Ramos (cell line): ENCODE data around the gene RTEL1.
"Not testable (repeated sequence)": the region's sequence is repeated elsewhere in the genome, so short reads cannot be mapped to it uniquely, and the experiment has no call there.

Source experiments
- in situ Hi-C: fragments of 300-500 bp; cut with MboI; formaldehyde crosslinking; loops from one replicate; pipeline ENCODE4 v1.14.3; 2022; ENCODE audit warnings: low sequenced_read_pairs; ENCODE audit not compliant: unreplicated experiment

Gene RTEL1

DNA sequence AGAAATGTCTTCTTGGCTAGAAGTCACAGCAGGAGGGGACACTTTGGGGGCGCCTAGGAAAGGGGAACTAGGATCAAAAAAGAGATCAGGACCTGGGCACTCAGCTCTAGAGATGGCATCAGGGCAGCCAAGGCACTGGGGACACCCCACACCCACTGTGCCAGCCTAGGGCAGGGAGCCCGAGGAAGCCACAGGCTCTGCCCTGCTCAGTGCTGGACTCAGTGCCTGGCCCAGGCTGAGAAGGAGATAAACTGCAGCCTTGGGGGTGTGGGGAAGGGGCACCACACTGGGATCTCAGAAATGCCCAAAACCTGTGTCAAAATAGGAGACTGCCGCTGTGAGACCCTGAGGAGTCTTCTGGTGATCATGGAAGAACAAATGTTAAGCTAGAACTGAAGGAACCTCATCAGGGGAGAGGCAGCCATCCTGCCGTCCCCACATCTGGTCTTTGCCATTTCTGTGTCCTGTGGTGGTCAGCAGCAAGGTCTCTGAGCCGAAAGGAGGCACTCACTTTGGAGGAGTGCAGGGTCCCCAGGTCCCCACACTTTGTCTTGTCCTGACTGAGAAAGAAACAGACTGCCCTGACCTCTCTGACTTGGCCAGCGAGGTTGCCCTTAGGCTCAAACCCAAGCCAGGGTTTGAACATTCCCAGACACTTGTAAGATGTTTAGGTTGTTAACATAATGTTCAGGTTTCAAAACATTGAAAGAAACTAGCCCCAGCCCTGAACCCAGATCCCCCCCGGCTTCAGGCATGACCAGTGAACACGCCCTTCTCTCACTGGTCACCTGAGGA lies 47.3 kb downstream of the RTEL1 start:
- in situ Hi-C loops, result loop anchor here (10.0 kb wide), 1 partner anchor 149 kb away; no protein-coding TSS in a partner anchor

DNA sequence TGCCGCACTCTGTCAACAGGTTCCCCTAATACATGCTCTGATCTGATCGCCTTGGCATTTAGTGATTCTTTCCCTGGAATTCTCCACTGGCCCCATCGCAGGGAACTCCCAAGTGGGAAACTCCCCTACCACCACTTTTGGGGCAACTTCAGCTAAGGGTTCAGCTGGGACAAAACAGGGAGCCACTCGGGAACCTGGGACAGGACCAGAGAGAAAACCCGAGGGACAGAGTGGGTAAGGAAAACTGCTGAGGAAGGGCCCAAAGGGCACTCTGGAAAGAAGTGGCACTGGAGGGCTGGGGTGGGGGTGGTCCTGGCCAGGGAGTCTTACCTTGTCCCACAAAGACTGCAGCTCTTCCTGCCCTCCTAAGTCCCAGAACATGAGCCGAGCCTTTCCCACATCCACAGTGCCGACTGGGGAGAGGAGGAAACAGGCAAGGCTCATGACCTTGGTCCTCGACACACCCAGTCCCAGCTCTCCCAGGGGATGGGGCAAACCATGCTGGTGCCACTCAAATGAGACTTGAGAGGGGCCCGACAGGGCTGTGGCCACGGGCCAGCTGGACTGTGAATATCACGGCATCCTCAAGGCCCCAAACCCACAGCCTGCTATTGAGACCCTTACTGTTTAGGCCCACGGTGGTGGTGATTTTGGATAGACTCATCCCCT lies 48.0 kb downstream of the RTEL1 start:
- in situ Hi-C loops, result loop anchor here (10.0 kb wide), 1 partner anchor 149 kb away; no protein-coding TSS in a partner anchor

DNA sequence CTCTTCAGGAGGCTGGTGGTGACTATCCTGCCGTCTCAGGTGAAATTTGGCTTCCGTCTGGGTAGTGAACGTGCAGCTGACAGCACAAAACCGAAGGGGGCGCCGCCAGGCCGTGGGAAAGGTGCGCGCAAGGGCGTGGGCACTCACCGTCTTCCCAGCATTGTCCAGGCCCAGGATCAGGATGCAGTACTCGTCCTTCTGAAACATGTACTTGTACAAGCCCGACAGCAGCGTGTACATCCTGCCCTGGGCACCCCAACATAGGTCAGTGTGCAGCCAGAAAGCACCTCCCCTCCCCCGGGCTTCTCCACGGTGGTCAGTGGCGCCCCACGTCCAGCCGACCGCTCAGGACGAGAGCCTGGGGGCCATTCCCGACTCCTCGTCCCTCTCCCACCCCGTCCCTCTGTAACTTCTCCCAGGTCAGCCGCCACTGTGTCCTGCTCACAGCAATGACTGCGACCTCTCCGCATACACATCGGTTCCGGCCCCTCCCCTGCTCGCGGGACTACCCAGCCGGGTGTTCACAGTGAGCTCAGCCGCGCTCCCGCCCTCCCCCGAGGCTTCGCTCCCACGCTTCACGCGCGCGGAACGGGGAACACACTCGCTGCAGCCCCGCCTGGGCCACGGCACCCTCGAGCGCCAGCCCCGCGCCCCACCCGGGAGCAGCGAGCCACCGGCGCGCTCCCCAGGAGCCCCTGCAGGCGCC lies 48.9 kb downstream of the RTEL1 start:
- in situ Hi-C loops, result loop anchor here (10.0 kb wide), 1 partner anchor 148 kb away; no protein-coding TSS in a partner anchor

DNA sequence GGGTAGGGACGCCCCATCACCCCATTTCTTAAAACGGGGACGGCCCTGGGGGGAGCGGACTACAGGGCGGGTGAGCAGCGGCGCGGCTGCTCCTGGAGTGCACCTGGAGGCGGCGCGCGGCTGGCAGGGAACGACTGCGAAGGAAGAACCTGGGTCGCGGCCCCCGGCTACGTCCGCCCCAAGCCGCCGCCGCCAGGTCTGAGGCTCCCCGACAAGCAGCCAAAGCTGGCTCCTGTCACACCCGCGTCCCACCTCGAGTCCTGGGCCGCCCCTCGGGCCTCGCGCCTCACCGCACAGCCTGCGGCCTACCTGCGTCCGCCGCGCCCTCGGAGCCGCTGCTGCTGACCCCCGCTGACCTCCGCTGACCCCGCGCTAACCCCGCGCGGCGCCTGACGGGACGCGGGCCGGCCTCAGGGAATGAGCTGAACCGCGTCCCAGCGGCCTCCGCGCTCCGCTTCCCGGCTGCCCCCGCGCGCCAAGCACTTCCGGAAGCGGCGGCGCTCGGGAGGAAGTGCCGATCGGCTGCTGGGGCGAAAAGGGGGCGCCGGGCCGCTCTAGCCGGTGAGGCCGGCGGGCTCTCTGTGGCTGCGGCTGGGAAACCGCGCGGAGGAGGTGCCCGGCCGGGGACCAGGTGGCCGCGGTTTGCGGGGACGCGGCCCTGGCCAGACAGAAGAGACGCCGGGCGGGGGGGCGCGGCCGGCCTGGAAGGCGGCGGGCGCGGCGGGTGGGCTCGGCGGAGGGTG lies 49.6 kb downstream of the RTEL1 start, which contains the start of the genes ARFRP1 and ZGPAT:
TSS of gene ARFRP1 (minus strand) at position 419 of the 743 bp plus-strand sequence. CDS start 885 bp downstream, outside the sequence.
TSS of gene ZGPAT (plus strand) at position 482 of the 743 bp plus-strand sequence. CDS start 542 bp downstream, outside the sequence.
- in situ Hi-C loops, result loop anchor here (10.0 kb wide), 1 partner anchor 147 kb away; no protein-coding TSS in a partner anchor

DNA sequence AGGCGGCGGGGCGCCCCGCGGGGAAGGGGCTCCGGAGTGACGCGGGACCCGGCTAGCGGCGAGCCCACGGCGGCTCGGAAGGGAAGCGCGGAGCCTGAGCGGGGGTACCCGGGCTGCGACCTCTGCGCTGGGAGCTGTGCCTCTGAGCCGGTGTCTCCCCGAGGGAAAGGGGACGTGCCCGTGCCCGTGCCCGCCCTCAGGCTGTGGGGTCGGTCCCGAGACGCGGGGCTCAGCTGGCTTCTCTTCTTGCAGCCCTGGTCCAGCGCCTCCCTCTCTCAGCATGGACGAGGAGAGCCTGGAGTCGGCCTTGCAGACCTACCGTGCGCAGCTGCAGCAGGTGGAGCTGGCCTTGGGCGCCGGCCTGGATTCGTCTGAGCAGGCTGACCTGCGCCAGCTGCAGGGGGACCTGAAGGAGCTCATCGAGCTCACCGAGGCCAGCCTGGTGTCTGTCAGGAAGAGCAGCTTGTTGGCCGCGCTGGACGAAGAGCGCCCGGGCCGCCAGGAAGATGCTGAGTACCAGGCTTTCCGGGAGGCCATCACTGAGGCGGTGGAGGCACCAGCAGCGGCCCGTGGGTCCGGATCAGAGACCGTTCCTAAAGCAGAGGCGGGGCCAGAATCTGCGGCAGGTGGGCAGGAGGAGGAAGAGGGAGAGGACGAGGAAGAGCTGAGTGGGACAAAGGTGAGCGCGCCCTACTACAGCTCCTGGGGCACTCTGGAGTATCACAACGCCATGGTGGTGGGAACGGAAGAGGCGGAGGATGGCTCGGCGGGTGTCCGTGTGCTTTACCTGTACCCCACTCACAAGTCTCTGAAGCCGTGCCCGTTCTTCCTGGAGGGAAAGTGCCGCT lies 50.4 kb downstream of the RTEL1 start:
- in situ Hi-C loops, result loop anchor here (10.0 kb wide), 1 partner anchor 146 kb away; no protein-coding TSS in a partner anchor

DNA sequence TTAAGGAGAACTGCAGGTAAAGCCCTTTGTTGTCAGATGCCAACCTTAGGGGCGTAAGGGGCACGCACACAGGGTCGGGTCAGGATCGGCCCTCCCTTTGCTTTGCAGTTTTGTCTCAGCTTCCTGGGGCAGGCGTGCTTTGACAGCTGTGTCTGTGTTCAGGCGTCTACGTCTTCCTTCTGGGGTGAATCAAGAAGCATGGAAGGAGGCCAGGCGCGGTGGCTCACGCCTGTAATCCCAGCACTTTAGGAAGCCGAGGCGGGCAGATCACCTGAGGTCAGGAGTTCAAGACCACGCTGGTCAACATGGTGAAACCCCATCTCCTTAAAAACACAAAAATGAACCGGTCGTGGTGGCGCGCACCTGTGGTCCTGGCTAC lies 51.0 kb downstream of the RTEL1 start:
- in situ Hi-C loops, result loop anchor here (10.0 kb wide), 1 partner anchor 146 kb away; no protein-coding TSS in a partner anchor

DNA sequence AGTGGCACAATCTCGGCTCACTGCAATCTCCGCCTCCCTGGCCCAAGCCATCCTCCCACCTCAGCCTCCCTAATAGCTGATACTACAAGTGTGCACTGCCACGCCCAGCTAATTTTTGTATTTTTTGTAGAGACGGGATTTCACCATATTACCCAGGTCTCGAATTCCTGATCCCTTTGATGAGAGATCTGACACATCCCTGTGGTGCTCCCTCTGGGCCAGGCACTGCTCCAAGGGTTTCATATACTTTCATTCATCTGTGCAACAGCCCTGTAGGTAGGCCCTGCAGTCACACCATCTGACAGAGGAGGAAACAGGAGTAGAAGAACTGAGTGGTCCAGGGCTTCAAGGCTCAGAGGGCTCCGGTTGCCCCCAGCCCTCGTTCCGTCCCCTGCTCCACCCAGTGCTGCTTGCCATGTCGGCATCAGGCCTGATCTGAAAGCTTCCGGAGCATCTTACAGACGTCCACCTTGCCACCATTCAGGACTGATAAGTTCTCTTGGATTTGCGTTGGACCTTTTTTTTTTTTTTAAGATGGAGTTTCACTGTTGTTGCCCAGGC lies 53.1 kb downstream of the RTEL1 start:
- in situ Hi-C loops, result no loop called here

DNA sequence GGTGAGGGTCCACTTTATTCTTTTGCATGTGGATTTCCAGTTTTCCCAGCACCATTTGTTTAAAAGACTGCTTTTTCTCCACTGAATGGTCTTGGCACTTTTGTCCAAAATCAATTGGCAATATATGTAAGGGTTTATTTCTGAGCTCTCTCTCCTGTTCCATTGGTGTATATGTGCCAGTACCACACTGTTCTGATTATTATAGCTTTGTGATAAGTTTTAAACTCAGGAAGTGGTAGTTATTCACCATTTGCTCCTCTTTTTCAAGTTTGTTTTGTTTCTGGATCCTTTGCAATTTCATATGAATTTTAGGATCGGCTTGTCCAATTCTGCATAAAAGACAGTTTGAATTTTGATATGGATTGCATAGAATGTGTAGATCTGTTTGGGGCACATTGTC lies 54.1 kb downstream of the RTEL1 start:
- in situ Hi-C loops, result no loop called here

DNA sequence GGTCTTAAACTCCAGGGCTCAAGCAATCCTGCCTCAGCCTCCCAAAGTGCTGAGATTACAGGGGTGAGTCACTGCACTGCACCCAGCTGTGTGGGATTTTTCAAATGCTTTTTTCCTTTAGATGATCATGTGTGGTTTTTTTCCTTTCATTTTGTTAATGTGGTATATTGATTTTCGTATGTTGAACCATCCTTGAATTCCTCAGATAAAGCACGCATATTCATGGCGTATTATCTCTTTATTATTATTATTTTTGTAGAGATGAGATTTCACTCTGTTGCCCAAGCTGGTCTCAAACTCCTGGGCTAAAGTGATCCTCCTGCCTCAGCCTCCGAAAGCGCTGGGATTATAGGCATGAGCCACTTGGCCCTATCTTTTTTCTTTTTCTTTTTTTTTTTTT lies 56.7 kb downstream of the RTEL1 start:
- in situ Hi-C loops, result no loop called here

DNA sequence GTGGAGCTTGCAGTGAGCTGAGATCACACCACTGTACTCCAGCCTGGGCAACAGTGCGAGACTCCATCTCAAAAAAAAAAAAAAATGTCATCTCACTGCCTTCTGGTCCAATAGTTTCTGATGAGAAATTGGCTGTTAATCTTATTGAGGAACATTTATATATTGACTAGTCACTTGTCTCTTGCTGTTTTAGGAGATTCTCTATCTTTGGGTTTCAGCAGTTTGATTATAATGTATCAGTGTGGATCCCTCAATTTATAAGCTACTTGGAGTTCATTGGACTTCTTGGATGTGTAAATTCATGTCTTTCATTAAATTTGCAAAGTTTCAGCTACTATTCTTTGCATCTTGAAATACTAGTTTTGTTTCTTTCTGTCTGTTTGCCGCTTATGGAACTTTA lies 60.9 kb downstream of the RTEL1 start:
- in situ Hi-C loops, result no loop called here

DNA sequence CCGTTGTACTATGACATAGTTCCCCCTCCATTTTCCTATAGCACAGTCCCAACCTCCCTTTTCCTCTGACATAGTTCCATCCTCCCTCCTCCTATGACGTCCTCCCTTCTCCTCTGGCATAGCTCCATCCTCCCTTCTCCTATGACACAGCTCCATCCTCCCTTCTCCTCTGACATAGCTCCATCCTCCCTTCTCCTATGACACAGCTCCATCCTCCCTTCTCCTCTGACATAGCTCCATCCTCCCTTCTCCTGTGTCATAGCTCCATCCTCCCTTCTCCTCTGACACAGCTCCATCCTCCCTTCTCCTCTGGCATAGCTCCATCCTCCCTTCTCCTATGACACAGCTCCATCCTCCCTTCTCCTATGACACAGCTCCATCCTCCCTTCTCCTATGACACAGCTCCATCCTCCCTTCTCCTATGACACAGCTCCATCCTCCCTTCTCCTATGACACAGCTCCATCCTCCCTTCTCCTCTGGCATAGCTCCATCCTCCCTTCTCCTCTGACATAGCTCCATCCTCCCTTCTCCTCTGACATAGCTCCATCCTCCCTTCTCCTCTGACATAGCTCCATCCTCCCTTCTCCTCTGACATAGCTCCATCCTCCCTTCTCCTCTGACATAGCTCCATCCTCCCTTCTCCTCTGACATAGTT lies 65.0 kb downstream of the RTEL1 start:
- in situ Hi-C loops, result not testable (repeated sequence)

DNA sequence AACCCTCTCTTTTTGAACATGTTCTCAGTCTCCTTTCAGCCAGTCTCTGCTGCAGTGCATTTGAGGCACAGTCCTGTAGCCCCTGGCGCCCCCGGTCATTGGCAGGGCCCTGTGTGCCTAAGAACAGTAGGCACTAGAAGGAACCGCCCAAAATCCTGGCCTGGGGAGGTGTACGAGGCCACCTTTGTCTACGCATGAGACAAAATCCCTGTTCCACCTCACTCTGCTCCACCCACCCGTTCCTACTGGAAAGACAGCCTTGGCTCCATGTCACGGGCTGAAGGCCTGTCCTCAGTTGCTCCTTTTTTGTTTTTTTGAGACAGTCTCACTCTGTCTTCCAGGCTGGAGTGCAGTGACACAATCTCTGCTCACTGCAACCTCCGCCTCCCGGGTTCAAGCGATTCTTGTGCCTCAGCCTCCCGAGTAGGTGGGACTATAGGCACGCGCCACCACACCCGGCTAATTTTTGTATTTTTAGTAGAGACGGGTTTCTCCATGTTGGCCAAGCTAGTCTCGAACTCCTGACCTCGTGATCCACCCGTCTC lies 72.1 kb downstream of the RTEL1 start:
- in situ Hi-C loops, result not testable (repeated sequence)

DNA sequence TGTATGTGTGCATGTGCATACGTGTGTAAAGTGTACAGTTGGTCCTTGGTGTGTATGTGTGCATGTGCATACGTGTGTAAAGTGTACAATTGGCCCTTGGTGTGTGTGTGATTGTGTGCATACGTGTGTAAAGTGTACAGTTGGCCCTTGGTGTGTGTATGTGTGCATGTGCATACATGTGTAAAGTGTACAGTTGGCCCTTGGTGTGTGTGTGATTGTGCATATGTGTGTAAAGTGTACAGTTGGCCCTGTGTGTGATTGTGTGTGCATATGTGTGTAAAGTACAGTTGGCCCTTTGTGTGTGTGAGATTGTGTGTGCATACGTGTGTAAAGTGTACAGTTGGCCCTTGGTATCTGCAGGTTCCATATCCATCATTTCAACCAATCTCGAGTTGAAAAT lies 73.3 kb downstream of the RTEL1 start:
- in situ Hi-C loops, result no loop called here

DNA sequence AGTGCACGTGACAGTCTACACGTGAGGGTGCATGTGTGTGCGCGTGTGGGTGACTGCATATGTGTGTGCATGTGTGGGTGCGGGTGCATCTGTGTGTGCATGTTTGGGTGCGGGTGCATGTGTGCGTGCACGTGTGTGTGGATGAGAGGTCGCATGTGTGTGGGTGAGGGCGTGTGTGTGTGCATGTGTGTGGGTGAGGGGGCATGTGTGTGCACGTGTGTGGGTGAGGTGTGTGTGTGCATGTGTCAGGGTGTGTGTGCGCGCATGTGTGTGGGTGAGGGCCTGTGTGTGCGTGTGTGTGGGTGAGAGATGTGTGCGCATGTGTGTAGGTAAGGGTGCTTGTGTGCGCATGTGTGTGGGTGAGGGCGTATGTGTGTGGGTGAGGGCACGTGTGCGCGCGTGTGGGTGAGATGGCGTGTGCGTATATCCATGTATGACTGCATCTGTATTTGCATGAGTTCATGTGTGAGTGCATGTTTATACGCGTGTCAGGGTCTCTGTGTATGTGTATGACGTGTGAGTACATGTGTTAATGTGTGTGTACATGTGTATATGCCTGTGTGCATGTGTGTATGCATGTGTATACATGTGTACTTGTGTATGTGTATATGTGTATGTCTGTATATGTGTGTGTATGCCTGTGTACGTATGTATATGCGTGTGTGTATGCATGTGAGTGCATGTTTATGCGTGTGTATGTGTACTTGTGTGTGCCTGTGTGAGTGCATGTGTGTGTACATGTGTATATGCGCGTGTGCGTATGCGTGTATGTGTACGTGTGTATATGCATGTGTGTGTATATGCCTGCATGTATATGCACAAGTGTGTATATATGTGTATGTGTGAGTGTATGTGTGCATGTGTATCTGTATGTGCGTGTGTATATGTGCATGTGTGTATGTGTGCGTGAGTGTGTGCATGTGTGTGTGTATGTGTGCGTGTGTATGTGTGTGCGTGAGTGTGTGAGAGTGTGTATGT lies 74.3 kb downstream of the RTEL1 start:
- in situ Hi-C loops, result no loop called here

DNA sequence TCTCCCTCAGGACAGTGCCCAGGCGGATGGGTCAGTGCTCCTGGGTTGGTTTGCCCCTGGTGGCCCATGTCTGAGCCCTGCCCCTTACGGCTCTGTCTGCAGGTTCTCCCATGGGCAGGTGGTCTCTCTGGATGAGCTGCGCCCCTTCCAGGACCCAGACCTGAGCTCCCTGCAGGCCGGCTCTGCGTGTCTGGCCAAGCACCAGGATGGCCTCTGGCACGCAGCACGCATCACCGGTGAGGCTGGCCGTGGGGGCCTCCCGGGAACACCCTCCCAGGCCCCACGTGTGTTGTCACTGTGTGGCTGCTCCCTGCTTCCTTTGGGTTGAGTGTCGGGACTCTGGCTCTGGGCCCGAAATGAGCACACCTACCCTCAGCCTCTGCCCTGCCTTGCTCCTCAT lies 75.0 kb downstream of the RTEL1 start:
- in situ Hi-C loops, result no loop called here

DNA sequence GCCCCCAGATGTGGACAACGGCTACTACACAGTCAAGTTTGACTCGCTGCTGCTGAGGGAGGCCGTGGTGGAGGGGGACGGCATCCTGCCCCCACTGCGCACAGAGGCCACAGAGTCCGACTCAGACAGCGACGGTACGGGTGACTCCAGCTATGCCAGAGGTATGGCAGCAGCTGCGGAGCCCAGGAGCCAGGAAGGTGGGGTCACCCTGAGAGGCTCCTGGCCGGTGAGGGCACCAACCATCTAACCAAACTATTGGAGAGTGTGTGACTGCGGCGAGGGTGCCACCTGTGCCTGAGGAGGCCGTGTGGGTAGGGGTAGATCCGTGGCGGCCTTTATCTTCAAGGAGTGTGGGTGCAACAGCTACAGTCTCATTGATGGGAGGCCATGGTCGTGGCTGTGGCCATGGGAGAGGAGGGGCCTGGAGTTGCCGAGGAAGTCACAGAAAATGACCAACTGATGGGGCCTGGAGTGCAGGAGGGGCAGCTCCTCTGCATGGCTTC lies 75.5 kb downstream of the RTEL1 start:
- in situ Hi-C loops, result no loop called here
